ENCODE measurements around the gene CLPSL1. TPM values are rescaled to one million over a fixed set of nuclear protein-coding genes. Genes with fewer than 3 reads are reported as not detected.

The CLPSL1 gene
- total RNA-seq, 5 donors from 2014 or later (not counting 1 experiment from before 2014, with no cell fraction given) = not detected

- no peak for ATAC-seq (replicated peaks in 1 of 4)
- Mint-ChIP-seq H3K36me3 (no peaks in the 10 kb centered on the region), H3K27ac (no peak overlapping the region), H3K4me1 (no peaks in the 10 kb centered on the region), H3K27me3 (peaks cover 5 to 8% of the 10 kb centered on the region in 2 donors), H3K9me3 (no peaks in the 10 kb centered on the region), H3K4me3 (no peak overlapping the region)
- ChIA-PET POLR2A (no interaction called here), CTCF (no interaction called here)
- H3K27me3 ChIP-seq (replicated peaks in 1 of 2; ENCODE audit: control insufficient read depth in 2 of 2, extremely low read depth in 1 of 2, insufficient read depth in 2 of 2, low read length in 1 of 2) = peaks cover 0 to 32% of the 10 kb centered on the region in 2 experiments
- H3K9me3 ChIP-seq = no peaks in the 10 kb centered on the region
- H3K36me3 ChIP-seq (ENCODE audit: control insufficient read depth in 2 of 2, extremely low read depth in 1 of 2, insufficient read depth in 1 of 2, low read length in 1 of 2) = no peaks in the 10 kb centered on the region
- no peaks in the 10 kb centered on the region for H3K4me1 ChIP-seq (ENCODE audit: control insufficient read depth in 1 of 2, extremely low read depth in 1 of 2, insufficient read depth in 2 of 2, low read length in 2 of 2)
- DNase-seq = no peak
- H3K4me3 ChIP-seq (ENCODE audit: control insufficient read depth in 1 of 2, extremely low read depth in 1 of 2, low read length in 1 of 2) = no peak overlapping the region
- H3K27ac ChIP-seq (ENCODE audit: low read length) = no peak overlapping the region
- 80% methylated on average over 1 of the region's 5 CpGs for WGBS (ENCODE audit: insufficient coverage)
Observed at GRCh38 chr6:35798706-35799105, 17.9 kb downstream of the CLPSL1 start.

- Histone ChIP-seq H3K9me3 (no peaks in the 10 kb centered on the region), H3K36me3 (ENCODE audit: control insufficient read depth in 2 of 2, extremely low read depth in 1 of 2, insufficient read depth in 1 of 2, low read length in 1 of 2) (no peaks in the 10 kb centered on the region), H3K4me3 (ENCODE audit: control insufficient read depth in 1 of 2, extremely low read depth in 1 of 2, low read length in 1 of 2) (no peak overlapping the region), H3K27ac (ENCODE audit: low read length) (no peak overlapping the region), H3K27me3 (replicated peaks in 1 of 2; ENCODE audit: control insufficient read depth in 2 of 2, extremely low read depth in 1 of 2, insufficient read depth in 2 of 2, low read length in 1 of 2) (peaks cover 0 to 33% of the 10 kb centered on the region in 2 experiments), H3K4me1 (ENCODE audit: control insufficient read depth in 1 of 2, extremely low read depth in 1 of 2, insufficient read depth in 2 of 2, low read length in 2 of 2) (peaks cover 0 to 9% of the 10 kb centered on the region in 2 experiments)
- POLR2A ChIA-PET = no interaction called here
- ATAC-seq (replicated peaks in 1 of 4) = no peak
- Mint-ChIP-seq H3K27me3 (peaks cover 13 to 17% of the 10 kb centered on the region in 2 donors), H3K9me3 (no peaks in the 10 kb centered on the region), H3K4me1 (peaks cover 4 to 6% (median 5%) of the 10 kb centered on the region in 3 donors), H3K36me3 (no peaks in the 10 kb centered on the region), H3K27ac (no peak overlapping the region), H3K4me3 (no peak overlapping the region)
- CTCF ChIA-PET = no interaction called here
- 33% methylated on average over 1 of the region's 3 CpGs for WGBS (ENCODE audit: insufficient coverage)
- DNase-seq = no peak
Observed at GRCh38 chr6:35801148-35801547, 20.3 kb downstream of the CLPSL1 start.

GRCh38 chr6:35804996-35805736 is 24.3 kb downstream of the CLPSL1 start, which contains the start of gene LHFPL5:
Gene LHFPL5, plus strand, starts transcription at chr6:35805352. Its CDS starts 319 bp downstream, at chr6:35805671.
- Mint-ChIP-seq H3K9me3 (no peaks in the 10 kb centered on the region), H3K4me1 (peaks cover 4 to 6% (median 5%) of the 10 kb centered on the region in 3 donors), H3K27ac (no peak within 1 kb of the TSS), H3K4me3 (no peak within 1 kb of the TSS), H3K27me3 (peaks cover 27 to 35% of the 10 kb centered on the region in 2 donors), H3K36me3 (no peaks in the 10 kb centered on the region)
- CTCF ChIA-PET = interaction anchor here in 1 of 2 donors (0.6 kb wide), 1 partner anchor 8 kb away, joined by 3 read pairs; the partner anchor contains the start of gene CLPS
- WGBS (ENCODE audit: insufficient coverage) = 13% methylated on average over 29 of the region's 40 CpGs
- POLR2A ChIA-PET = no interaction called here
- peaks cover 0 to 9% of the 10 kb centered on the region in 2 experiments for H3K4me1 ChIP-seq (ENCODE audit: control insufficient read depth in 1 of 2, extremely low read depth in 1 of 2, insufficient read depth in 2 of 2, low read length in 2 of 2)
- H3K9me3 ChIP-seq = no peaks in the 10 kb centered on the region
- no peak within 1 kb of the TSS for H3K27ac ChIP-seq (ENCODE audit: low read length)
- H3K4me3 ChIP-seq (ENCODE audit: control insufficient read depth in 1 of 2, extremely low read depth in 1 of 2, low read length in 1 of 2) = no peak within 1 kb of the TSS
- DNase-seq = peak in 32 of 35 experiments; percentile 7 to 59 (median 30)
- ATAC-seq (replicated peaks in 1 of 4) = peak; percentile 71 to 88 (median 76)
- H3K27me3 ChIP-seq (replicated peaks in 1 of 2; ENCODE audit: control insufficient read depth in 2 of 2, extremely low read depth in 1 of 2, insufficient read depth in 2 of 2, low read length in 1 of 2) = peaks cover 0 to 42% of the 10 kb centered on the region in 2 experiments
- no peaks in the 10 kb centered on the region for H3K36me3 ChIP-seq (ENCODE audit: control insufficient read depth in 2 of 2, extremely low read depth in 1 of 2, insufficient read depth in 1 of 2, low read length in 1 of 2)

DNA sequence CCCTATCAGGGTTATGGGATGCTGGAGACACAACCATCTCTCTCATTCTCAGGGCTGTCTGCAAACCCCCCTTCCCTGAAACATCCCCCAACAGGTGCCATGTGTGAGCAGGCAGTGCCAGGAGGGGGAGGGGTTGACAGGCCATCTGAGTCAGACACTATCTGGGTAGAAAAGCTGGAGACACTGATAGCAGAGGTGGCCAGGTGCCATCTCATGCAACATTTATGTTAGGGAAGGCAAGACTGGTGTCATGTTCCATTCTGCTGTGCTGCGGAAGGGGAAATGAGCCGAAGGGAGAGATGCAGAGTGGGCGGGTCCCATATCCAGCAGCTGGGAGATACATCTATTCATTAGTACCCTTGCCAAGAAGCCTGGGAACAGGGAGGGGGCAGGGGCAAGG is 27.9 kb downstream of the CLPSL1 start:
- H3K27me3 Mint-ChIP-seq = peaks cover 33 to 35% of the 10 kb centered on the region in 2 donors
- Histone ChIP-seq H3K4me3 (ENCODE audit: control insufficient read depth in 1 of 2, extremely low read depth in 1 of 2, low read length in 1 of 2) (no peak overlapping the region), H3K4me1 (ENCODE audit: control insufficient read depth in 1 of 2, extremely low read depth in 1 of 2, insufficient read depth in 2 of 2, low read length in 2 of 2) (peaks cover 0 to 9% of the 10 kb centered on the region in 2 experiments), H3K27me3 (replicated peaks in 1 of 2; ENCODE audit: control insufficient read depth in 2 of 2, extremely low read depth in 1 of 2, insufficient read depth in 2 of 2, low read length in 1 of 2) (peaks cover 0 to 42% of the 10 kb centered on the region in 2 experiments), H3K27ac (ENCODE audit: low read length) (no peak overlapping the region), H3K36me3 (ENCODE audit: control insufficient read depth in 2 of 2, extremely low read depth in 1 of 2, insufficient read depth in 1 of 2, low read length in 1 of 2) (no peaks in the 10 kb centered on the region), H3K9me3 (no peaks in the 10 kb centered on the region)
- ATAC-seq (replicated peaks in 1 of 4) = no peak
- ChIA-PET CTCF (no interaction called here), POLR2A (no interaction called here)
- H3K9me3 Mint-ChIP-seq = no peaks in the 10 kb centered on the region
- DNase-seq = no peak
- no peak overlapping the region for H3K27ac Mint-ChIP-seq
- H3K4me1 Mint-ChIP-seq = peaks cover 4 to 11% (median 6%) of the 10 kb centered on the region in 3 donors
- no CpG with 5 or more reads among the region's 3 CpGs for WGBS (ENCODE audit: insufficient coverage)
- no peak overlapping the region for H3K4me3 Mint-ChIP-seq
- no peaks in the 10 kb centered on the region for H3K36me3 Mint-ChIP-seq

DNA sequence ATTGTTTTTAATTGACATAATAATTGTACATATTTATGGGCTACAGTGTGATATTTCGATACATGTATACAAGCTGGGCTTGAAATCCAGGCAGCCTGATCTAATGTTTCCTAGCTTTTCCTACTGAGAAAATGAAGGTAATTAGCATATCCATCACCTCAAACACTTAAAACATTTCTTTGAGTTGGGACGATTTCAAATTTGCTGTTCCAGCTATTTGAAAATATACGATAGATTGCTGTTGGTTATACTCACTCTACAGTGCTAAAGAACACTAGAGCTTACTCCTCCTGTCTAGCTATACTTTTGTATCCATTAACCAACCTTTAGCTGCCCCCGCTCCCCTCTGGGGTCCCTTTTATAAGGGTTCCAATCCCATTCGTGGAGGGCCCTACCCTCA is 29.0 kb downstream of the CLPSL1 start:
- H3K27me3 ChIP-seq (replicated peaks in 1 of 2; ENCODE audit: control insufficient read depth in 2 of 2, extremely low read depth in 1 of 2, insufficient read depth in 2 of 2, low read length in 1 of 2) = peaks cover 0 to 46% of the 10 kb centered on the region in 2 experiments
- Mint-ChIP-seq H3K36me3 (no peaks in the 10 kb centered on the region), H3K4me1 (peaks cover 3 to 10% (median 6%) of the 10 kb centered on the region in 3 donors), H3K9me3 (no peaks in the 10 kb centered on the region), H3K27me3 (peaks cover 33% of the 10 kb centered on the region in 2 donors), H3K4me3 (no peak overlapping the region), H3K27ac (no peak overlapping the region)
- no peak overlapping the region for H3K4me3 ChIP-seq (ENCODE audit: control insufficient read depth in 1 of 2, extremely low read depth in 1 of 2, low read length in 1 of 2)
- no peaks in the 10 kb centered on the region for H3K9me3 ChIP-seq
- CTCF ChIA-PET = no interaction called here
- POLR2A ChIA-PET = no interaction called here
- 90% methylated on average over 2 of the region's 5 CpGs for WGBS (ENCODE audit: insufficient coverage)
- no peak for DNase-seq
- H3K27ac ChIP-seq (ENCODE audit: low read length) = no peak overlapping the region
- H3K36me3 ChIP-seq (ENCODE audit: control insufficient read depth in 2 of 2, extremely low read depth in 1 of 2, insufficient read depth in 1 of 2, low read length in 1 of 2) = no peaks in the 10 kb centered on the region
- peaks cover 0 to 8% of the 10 kb centered on the region in 2 experiments for H3K4me1 ChIP-seq (ENCODE audit: control insufficient read depth in 1 of 2, extremely low read depth in 1 of 2, insufficient read depth in 2 of 2, low read length in 2 of 2)
- no peak for ATAC-seq (replicated peaks in 1 of 4)

- H3K27ac Mint-ChIP-seq = no peak overlapping the region
- WGBS (ENCODE audit: insufficient coverage) = 83% methylated on average over 9 of the region's 14 CpGs
- Histone ChIP-seq H3K9me3 (no peaks in the 10 kb centered on the region), H3K27ac (ENCODE audit: low read length) (no peak overlapping the region), H3K4me3 (ENCODE audit: control insufficient read depth in 1 of 2, extremely low read depth in 1 of 2, low read length in 1 of 2) (no peak overlapping the region), H3K4me1 (ENCODE audit: control insufficient read depth in 1 of 2, extremely low read depth in 1 of 2, insufficient read depth in 2 of 2, low read length in 2 of 2) (no peaks in the 10 kb centered on the region), H3K27me3 (replicated peaks in 1 of 2; ENCODE audit: control insufficient read depth in 2 of 2, extremely low read depth in 1 of 2, insufficient read depth in 2 of 2, low read length in 1 of 2) (peaks cover 0 to 37% of the 10 kb centered on the region in 2 experiments), H3K36me3 (ENCODE audit: control insufficient read depth in 2 of 2, extremely low read depth in 1 of 2, insufficient read depth in 1 of 2, low read length in 1 of 2) (no peaks in the 10 kb centered on the region)
- ChIA-PET CTCF (no interaction called here), POLR2A (interaction anchor here in 1 of 2 donors (0.5 kb wide), 1 partner anchor 822 kb away, joined by 5 read pairs; no protein-coding TSS in a partner anchor)
- ATAC-seq (replicated peaks in 1 of 4) (peak in 1 of 4 experiments; percentile 32), DNase-seq (no peak)
- H3K4me1 Mint-ChIP-seq = peaks cover 0 to 6% (median 0%) of the 10 kb centered on the region in 3 donors
- H3K9me3 Mint-ChIP-seq = no peaks in the 10 kb centered on the region
- H3K4me3 Mint-ChIP-seq = no peak overlapping the region
- peaks cover 25% of the 10 kb centered on the region in 2 donors for H3K27me3 Mint-ChIP-seq
- no peaks in the 10 kb centered on the region for H3K36me3 Mint-ChIP-seq
Observed at GRCh38 chr6:35810971-35811698, 30.3 kb downstream of the CLPSL1 start.

Data from T-cell (primary cell).